HEK293 (cell line): ENCODE data around the gene CCDC57.

Experiments used
- CTCF ChIP-seq: fragments of 450-650 bp; formaldehyde crosslinking; IDR thresholded peaks from 2 replicates; pipeline ENCODE4 v1.5.1; 2016; ENCODE audit warnings: missing biosample characterization, missing genetic modification characterization
- KLF9 ChIP-seq: fragments of 450-650 bp; formaldehyde crosslinking; IDR thresholded peaks from 2 replicates; pipeline ENCODE4 v1.5.1; 2016; ENCODE audit warnings: missing biosample characterization, missing genetic modification characterization, low read depth
- PATZ1 ChIP-seq: fragments of 450-650 bp; formaldehyde crosslinking; IDR thresholded peaks from 2 replicates; pipeline ENCODE4 v1.5.1; 2016; ENCODE audit warnings: missing biosample characterization, missing genetic modification characterization
- PBX3 ChIP-seq: sonication (generic); formaldehyde crosslinking; IDR thresholded peaks from 2 replicates; pipeline ENCODE4 v1.8.1; 2022; ENCODE audit warnings: mild to moderate bottlenecking, moderate library complexity, missing genetic modification reagents
- PRDM4 ChIP-seq: fragments of 450-650 bp; formaldehyde crosslinking; IDR thresholded peaks from 2 replicates; pipeline ENCODE4 v1.5.1; 2017; ENCODE audit warnings: missing biosample characterization, missing genetic modification characterization
- REST ChIP-seq: fragments of 450-650 bp; formaldehyde crosslinking; IDR thresholded peaks from 2 replicates; pipeline ENCODE4 v1.5.1; 2016; ENCODE audit warnings: missing biosample characterization, missing genetic modification characterization
- TSHZ1 ChIP-seq: fragments of 450-650 bp; formaldehyde crosslinking; IDR thresholded peaks from 2 replicates; pipeline ENCODE4 v1.5.1; 2016; ENCODE audit warnings: missing biosample characterization, missing genetic modification characterization, borderline replicate concordance
- WT1 ChIP-seq: fragments of 450-650 bp; formaldehyde crosslinking; IDR thresholded peaks from 2 replicates; pipeline ENCODE4 v1.5.1; 2016; ENCODE audit warnings: missing biosample characterization, missing genetic modification characterization
- ZFP41 ChIP-seq: fragments of 450-650 bp; formaldehyde crosslinking; IDR thresholded peaks from 2 replicates; pipeline ENCODE4 v1.5.1; 2016; ENCODE audit warnings: missing biosample characterization, missing genetic modification characterization, borderline replicate concordance
- ZNF121 ChIP-seq: fragments of 450-650 bp; formaldehyde crosslinking; IDR thresholded peaks from 2 replicates; pipeline ENCODE4 v1.5.1; 2016; ENCODE audit warnings: missing biosample characterization, missing genetic modification characterization
- ZNF175 ChIP-seq: fragments of 450-650 bp; formaldehyde crosslinking; IDR thresholded peaks from 2 replicates; pipeline ENCODE4 v1.5.1; 2016; ENCODE audit warnings: missing biosample characterization, missing genetic modification characterization
- ZNF184 ChIP-seq: fragments of 450-650 bp; IDR thresholded peaks from 2 replicates; pipeline ENCODE4 v1.5.1; 2018; ENCODE audit warnings: missing biosample characterization, mild to moderate bottlenecking, missing genetic modification characterization
- ZNF623 ChIP-seq: fragments of 450-650 bp; formaldehyde crosslinking; IDR thresholded peaks from 2 replicates; pipeline ENCODE4 v1.5.1; 2016; ENCODE audit warnings: missing biosample characterization, missing genetic modification characterization

- TF ChIP-seq REST (no peak), ZNF175 (tag by site-specific recombination) (no peak), PRDM4 (tag by site-specific recombination) (no peak), WT1 (tag by site-specific recombination) (no peak), PATZ1 (tag by site-specific recombination) (no peak; the same call in 1 of the 2 replicates), KLF9 (tag by site-specific recombination) (no peak), CTCF (no peak), PBX3 (no peak), ZNF623 (tag by site-specific recombination) (no peak), ZFP41 (tag by site-specific recombination) (no peak), ZNF121 (tag by site-specific recombination) (no peak), TSHZ1 (tag by site-specific recombination) (no peak), ZNF184 (no peak)
Observed at GRCh38 chr17:82054351-82055022, 158.2 kb downstream of the CCDC57 start.
